H9 (cell line): ENCODE results near the gene ACVR1. TPM values are rescaled to one million over a fixed set of nuclear protein-coding genes. Genes with fewer than 3 reads are reported as not detected.
A peak's percentile ranks its signal among the peaks of the same experiment; 100 is the strongest.

Experiments
- DNase-seq: peaks from one replicate; pipeline ENCODE4 v3.0.0-alpha.2; 2017
- H2AFZ ChIP-seq: one replicate; pipeline ENCODE4 v1.6.1; 2013; ENCODE audit warnings: mild to moderate bottlenecking, low read length, control low read depth, moderate library complexity
- H2AK5ac ChIP-seq: 2 replicates; pipeline ENCODE4 v1.6.1; 2013; ENCODE audit warnings: low read length, control low read depth, mixed read lengths; ENCODE audit not compliant: insufficient read length
- H2BK120ac ChIP-seq: one replicate; pipeline ENCODE4 v1.6.1; 2013; ENCODE audit warnings: low read depth, mild to moderate bottlenecking, low read length, control low read depth, inconsistent platforms; ENCODE audit not compliant: poor library complexity, severe bottlenecking
- H2BK12ac ChIP-seq: 2 replicates; pipeline ENCODE4 v1.6.1; 2013; ENCODE audit warnings: low read length, control low read depth, mixed read lengths, low read depth; ENCODE audit not compliant: insufficient read length
- H2BK15ac ChIP-seq: 2 replicates; pipeline ENCODE4 v1.6.1; 2013; ENCODE audit warnings: low read depth, low read length, control low read depth
- H2BK20ac ChIP-seq: one replicate; pipeline ENCODE4 v1.6.1; 2013; ENCODE audit warnings: low read depth, mild to moderate bottlenecking, low read length, control low read depth, inconsistent platforms; ENCODE audit not compliant: poor library complexity, severe bottlenecking
- H2BK5ac ChIP-seq: 2 replicates; pipeline ENCODE4 v1.6.1; 2013; ENCODE audit warnings: low read length, control low read depth, mixed read lengths; ENCODE audit not compliant: insufficient read length
- H3K14ac ChIP-seq: 2 replicates; pipeline ENCODE4 v1.6.1; 2013; ENCODE audit warnings: low read length, control low read depth; ENCODE audit not compliant: insufficient read depth
- H3K18ac ChIP-seq: 2 replicates; pipeline ENCODE4 v1.6.1; 2013; ENCODE audit warnings: low read depth, mild to moderate bottlenecking, mixed read lengths, low read length, control low read depth; ENCODE audit not compliant: insufficient read length
- H3K23ac ChIP-seq: 2 replicates; pipeline ENCODE4 v1.6.1; 2013; ENCODE audit warnings: low read length, control low read depth, mixed read lengths, low read depth; ENCODE audit not compliant: insufficient read length
- H3K23me2 ChIP-seq: 2 replicates; pipeline ENCODE4 v1.6.1; 2013; ENCODE audit warnings: low read depth, mild to moderate bottlenecking, mixed read lengths, low read length, control low read depth; ENCODE audit not compliant: insufficient read length, poor library complexity, severe bottlenecking
- H3K27ac ChIP-seq: 2 replicates; pipeline ENCODE4 v1.5.1; 2013; ENCODE audit warnings: low read length, control low read depth, mixed read lengths, low read depth; ENCODE audit not compliant: insufficient read length
- H3K27me3 ChIP-seq: 2 replicates; pipeline ENCODE4 v1.6.1; 2013; ENCODE audit warnings: low read length, control low read depth, inconsistent platforms; ENCODE audit not compliant: insufficient read depth
- H3K4ac ChIP-seq: 2 replicates; pipeline ENCODE4 v1.6.1; 2013; ENCODE audit warnings: low read depth, mild to moderate bottlenecking, control low read depth, inconsistent platforms, low read length, moderate library complexity
- H3K4me1 ChIP-seq: 2 replicates; pipeline ENCODE4 v1.6.1; 2013; ENCODE audit warnings: low read length, control low read depth, inconsistent platforms; ENCODE audit not compliant: insufficient read depth
- H3K4me2 ChIP-seq: 2 replicates; pipeline ENCODE4 v1.6.1; 2013; ENCODE audit warnings: low read length, control low read depth, mixed read lengths; ENCODE audit not compliant: insufficient read length, insufficient read depth
- H3K56ac ChIP-seq: 2 replicates; pipeline ENCODE4 v1.6.1; 2013; ENCODE audit warnings: low read depth, mild to moderate bottlenecking, mixed read lengths, low read length, control low read depth; ENCODE audit not compliant: insufficient read length
- H3K79me1 ChIP-seq: 2 replicates; pipeline ENCODE4 v1.6.1; 2013; ENCODE audit warnings: low read depth, mild to moderate bottlenecking, moderate library complexity, low read length, control low read depth, inconsistent platforms; ENCODE audit not compliant: insufficient read depth, poor library complexity, severe bottlenecking
- H3K79me2 ChIP-seq: 2 replicates; pipeline ENCODE4 v1.6.1; 2013; ENCODE audit warnings: low read length, control low read depth, inconsistent platforms; ENCODE audit not compliant: insufficient read depth
- H3K9ac ChIP-seq: 2 replicates; pipeline ENCODE4 v1.6.1; 2013; ENCODE audit warnings: low read length, control low read depth, mixed read lengths; ENCODE audit not compliant: insufficient read length; ENCODE audit errors: extremely low read depth
- H3K9me3 ChIP-seq: one replicate; pipeline ENCODE4 v1.6.1; 2013; ENCODE audit warnings: low read depth, low read length, inconsistent platforms; ENCODE audit not compliant: control insufficient read depth
- H3T11ph ChIP-seq: one replicate; pipeline ENCODE4 v1.6.1; 2013; ENCODE audit warnings: mild to moderate bottlenecking, low read length, control low read depth, inconsistent platforms
- H4K20me1 ChIP-seq: one replicate; pipeline ENCODE4 v1.6.1; 2013; ENCODE audit not compliant: control insufficient read depth, insufficient read length, insufficient read depth
- H4K5ac ChIP-seq: 2 replicates; pipeline ENCODE4 v1.6.1; 2013; ENCODE audit warnings: low read depth, mild to moderate bottlenecking, mixed read lengths, low read length, control low read depth; ENCODE audit not compliant: insufficient read length
- H4K8ac ChIP-seq: replicated peaks from 2 replicates; pipeline ENCODE4 v1.6.1; 2013; ENCODE audit warnings: low read length, control low read depth, mixed read lengths, low read depth; ENCODE audit not compliant: insufficient read length
- H4K91ac ChIP-seq: 2 replicates; pipeline ENCODE4 v1.6.1; 2013; ENCODE audit warnings: low read depth, mild to moderate bottlenecking, moderate library complexity, mixed read lengths, low read length, control low read depth; ENCODE audit not compliant: insufficient read length
- H3K27ac Mint-ChIP-seq, 3 experiments: 2 replicates in 2 of 3; 3 replicates in 1 of 3; pipeline ENCODE4 v1.8.0; 2020 to 2021; ENCODE audit warnings: mixed read lengths in 3 of 3, mild to moderate bottlenecking in 1 of 3, moderate library complexity in 1 of 3
- H3K27me3 Mint-ChIP-seq: 2 replicates; pipeline ENCODE4 v1.8.0; 2021; ENCODE audit warnings: low read depth, mild to moderate bottlenecking, moderate library complexity, mixed read lengths
- H3K36me3 Mint-ChIP-seq, 3 experiments: 2 replicates in 2 of 3; 3 replicates in 1 of 3; pipeline ENCODE4 v1.8.0; 2020 to 2021; ENCODE audit warnings: low read depth in 3 of 3, mixed read lengths in 3 of 3; ENCODE audit not compliant: insufficient read depth in 1 of 3
- H3K4me1 Mint-ChIP-seq, 2 experiments: 2 replicates each; pipeline ENCODE4 v1.8.0; 2020; ENCODE audit warnings: mixed read lengths in 2 of 2
- H3K4me3 Mint-ChIP-seq, 2 experiments: 2 replicates in 1 of 2; 3 replicates in 1 of 2; pipeline ENCODE4 v1.8.0; 2020 to 2021; ENCODE audit warnings: mild to moderate bottlenecking in 2 of 2, mixed read lengths in 2 of 2, moderate library complexity in 1 of 2
- H3K9me3 Mint-ChIP-seq, 2 experiments: 2 replicates in 1 of 2; 3 replicates in 1 of 2; pipeline ENCODE4 v1.8.0; 2020; ENCODE audit warnings: mild to moderate bottlenecking in 2 of 2, mixed read lengths in 2 of 2, moderate library complexity in 1 of 2
- CTCF ChIP-seq: fragments of 200-600 bp; sonication (generic); conservative IDR thresholded peaks from 3 replicates; pipeline ENCODE4 v1.8.0; 2021; ENCODE audit warnings: antibody characterized with exemption, mild to moderate bottlenecking
- WGBS: extraction: QIAGEN DNeasy Blood & Tissue Kit; methylation state at CpG from one replicate; pipeline ENCODE4 v1.1.7; 2013; ENCODE audit warnings: missing lambda C conversion rate, low lambda C conversion rate, mixed read lengths; ENCODE audit not compliant: insufficient read length; ENCODE audit errors: extremely low coverage; 5-methylcytosine and 5-hydroxymethylcytosine counted together
- total RNA-seq: library from RNA; stranded (reverse); gene quantifications from 2 replicates; pipeline ENCODE4 v1.2.1, GENCODE V29; 2021

The ACVR1 gene
- total RNA-seq, 1 experiment from 2014 or later = 21.2 TPM

GRCh38 chr2:157866202-157866601, 9.9 kb downstream of the ACVR1 start:
- Histone ChIP-seq H3K4me2 (no peak overlapping the region), H3K79me1 (no peaks in the 10 kb centered on the region), H4K8ac (no peak overlapping the region), H3T11ph (no peak overlapping the region), H3K18ac (no peak overlapping the region), H3K79me2 (peaks cover 2% of the 10 kb centered on the region; the same call in 1 of the 2 replicates), H3K27ac (no peak overlapping the region), H3K9me3 (no peaks in the 10 kb centered on the region), H2BK5ac (no peak overlapping the region), H2BK120ac (no peak overlapping the region), H3K27me3 (no peaks in the 10 kb centered on the region), H3K56ac (no peak overlapping the region), H3K9ac (no peak overlapping the region), H2BK20ac (no peak overlapping the region), H2AFZ (no peak overlapping the region), H3K23me2 (no peaks in the 10 kb centered on the region), H3K14ac (no peak overlapping the region), H4K5ac (no peak overlapping the region), H2BK15ac (no peak overlapping the region), H4K20me1 (no peaks in the 10 kb centered on the region), H2BK12ac (no peak overlapping the region), H3K23ac (no peak overlapping the region), H4K91ac (no peak overlapping the region), H2AK5ac (no peak overlapping the region), H3K4ac (no peak overlapping the region), H3K4me1 (peaks cover 8% of the 10 kb centered on the region; the same call in 1 of the 2 replicates)
- Mint-ChIP-seq H3K4me3 (peak overlapping the region in 1 of 2 experiments; percentile 27; a peak in 2 of 5 replicates), H3K9me3 (no peaks in the 10 kb centered on the region), H3K27me3 (no peaks in the 10 kb centered on the region), H3K4me1 (peaks cover 38 to 43% of the 10 kb centered on the region in 2 experiments), H3K36me3 (no peaks in the 10 kb centered on the region), H3K27ac (peak overlapping the region in 2 of 3 experiments; percentile 93 to 94; a peak in 5 of 7 replicates)
- no peak for DNase-seq
- no peak for TF ChIP-seq CTCF
- no CpG with 5 or more reads among the region's 3 CpGs for WGBS
